ENCODE data around the gene FAHD2B. TPM values are rescaled to one million over a fixed set of nuclear protein-coding genes. Genes with fewer than 3 reads are reported as not detected.
"Not testable (repeated sequence)": the region's sequence is repeated elsewhere in the genome, so short reads cannot be mapped to it uniquely, and the experiment has no call there.

Gene FAHD2B
- polyA plus RNA-seq, 1 of the 3 experiments (the other 2 are of a cell fraction), result 13.3 TPM

- no peaks in the 10 kb centered on the region for H3K9me3 ChIP-seq
- no peak overlapping the region for H3K4me3 ChIP-seq (ENCODE audit: low read depth in 2 of 2, low read length in 1 of 2)
- 21% methylated on average over 1 of the region's 1 CpG for WGBS (ENCODE audit: low lambda C conversion rate)
- H3K27me3 ChIP-seq (ENCODE audit: insufficient read depth), result no peaks in the 10 kb centered on the region
- no peak overlapping the region for H3K9ac ChIP-seq
- no peaks in the 10 kb centered on the region for H3F3A ChIP-seq (replicated peaks; ENCODE audit: insufficient read depth)
- TF ChIP-seq NRF1 (IDR thresholded peaks at IDR 0.05; ENCODE audit: low read depth, low read length), result no peak
- H3K9me2 ChIP-seq, result no peaks in the 10 kb centered on the region
- no peak for DNase-seq
- POLR2A ChIA-PET, result no interaction called here
- peaks cover 0 to 6% of the 10 kb centered on the region in 2 experiments; a peak in 1 of 4 replicates for H3K4me1 ChIP-seq (ENCODE audit: control insufficient read depth in 1 of 2, insufficient read depth in 2 of 2, low read depth in 1 of 2, low read length in 1 of 2)
- H3K36me3 ChIP-seq (replicated peaks in 1 of 2; ENCODE audit: control insufficient read depth in 1 of 2, insufficient read depth in 2 of 2, low read length in 1 of 2), result no peaks in the 10 kb centered on the region
- H3K27ac ChIP-seq (ENCODE audit: low read depth in 2 of 2, low read length in 1 of 2), result no peak overlapping the region; a peak in 1 of 4 replicates
- H3K4me2 ChIP-seq, result no peak overlapping the region
- CTCF ChIA-PET, result no interaction called here
- H2AFZ ChIP-seq (ENCODE audit: low read depth), result no peak overlapping the region
- H4K20me1 ChIP-seq (ENCODE audit: insufficient read depth), result no peaks in the 10 kb centered on the region
- H3K79me2 ChIP-seq (ENCODE audit: insufficient read depth), result no peaks in the 10 kb centered on the region
Measured at GRCh38 chr2:97068074-97068473, 26.6 kb downstream of the FAHD2B start.

DNA sequence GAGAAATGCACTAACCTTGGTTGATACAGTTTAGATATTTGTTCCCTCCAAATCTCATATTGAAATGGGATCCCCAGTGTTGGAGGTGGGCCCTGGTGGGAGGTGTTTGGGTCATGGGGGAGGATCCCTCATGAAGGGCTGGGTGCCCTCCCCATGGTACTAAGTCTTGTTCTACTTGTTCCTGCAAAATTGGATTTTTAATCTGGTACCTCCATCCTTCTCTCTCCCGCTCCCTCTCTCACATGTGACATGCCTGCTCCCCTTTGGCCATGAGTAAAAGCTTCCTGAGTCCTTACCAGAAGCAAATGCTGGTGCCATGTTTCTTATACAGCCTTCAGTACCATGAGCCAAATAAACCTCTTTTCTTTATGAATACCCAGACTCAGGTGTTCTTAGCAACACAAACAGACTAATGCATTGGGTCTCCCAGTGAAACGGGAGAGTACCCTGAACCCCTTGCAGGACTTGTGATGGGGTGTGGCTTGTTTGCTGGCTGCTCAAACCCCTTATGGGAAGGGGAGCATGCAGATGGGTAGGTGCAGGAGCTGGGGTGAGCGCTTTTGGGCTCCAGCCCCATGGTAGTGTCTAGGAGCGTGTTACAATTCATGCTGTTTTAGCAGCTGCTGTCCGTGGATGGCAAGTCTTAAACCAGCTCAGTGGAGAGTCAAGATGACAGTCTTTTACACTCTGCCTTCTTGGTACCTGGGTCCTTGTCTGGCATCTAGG, 27.2 kb downstream of the FAHD2B start:
- WGBS (ENCODE audit: low lambda C conversion rate), result 16% methylated on average over 5 of the region's 5 CpGs
- ChIA-PET CTCF (no interaction called here), POLR2A (no interaction called here)
- H3K4me2 ChIP-seq, result no peak overlapping the region
- H3K27ac ChIP-seq (ENCODE audit: low read depth in 2 of 2, low read length in 1 of 2), result no peak overlapping the region
- DNase-seq, result no peak
- no peaks in the 10 kb centered on the region for H4K20me1 ChIP-seq (ENCODE audit: insufficient read depth)
- TF ChIP-seq PBX3 (IDR thresholded peaks at IDR 0.05) (no peak), ELF1 (IDR thresholded peaks at IDR 0.05) (no peak), RCOR1 (IDR thresholded peaks at IDR 0.05; ENCODE audit: low read length) (no peak), RXRA (IDR thresholded peaks at IDR 0.05; ENCODE audit: borderline replicate concordance, low read depth) (no peak), MEF2A (IDR thresholded peaks at IDR 0.05; ENCODE audit: borderline replicate concordance, low read depth) (no peak), EZH2phosphoT487 (IDR thresholded peaks at IDR 0.05; ENCODE audit: borderline replicate concordance, low read depth) (no peak), CHD2 (IDR thresholded peaks at IDR 0.05; ENCODE audit: low read length, partially characterized antibody) (no peak), POLR2AphosphoS5 (IDR thresholded peaks at IDR 0.05; ENCODE audit: low read depth, low read length) (no peak), EP300 (IDR thresholded peaks at IDR 0.05; ENCODE audit: borderline replicate concordance in 1 of 2, low read depth in 1 of 2, low read length in 1 of 2) (no peak), GABPA (IDR thresholded peaks at IDR 0.05; ENCODE audit: low read depth) (no peak), NFIC (IDR thresholded peaks at IDR 0.05; ENCODE audit: borderline replicate concordance) (no peak), GATA2 (CRISPR knock-in tag; IDR thresholded peaks at IDR 0.05) (no peak), SIN3A (IDR thresholded peaks at IDR 0.05; ENCODE audit: borderline replicate concordance, low read depth, low read length) (no peak), FOXM1 (IDR thresholded peaks at IDR 0.05; ENCODE audit: low read depth) (no peak)
- TF ChIP-seq, protein P1, sequence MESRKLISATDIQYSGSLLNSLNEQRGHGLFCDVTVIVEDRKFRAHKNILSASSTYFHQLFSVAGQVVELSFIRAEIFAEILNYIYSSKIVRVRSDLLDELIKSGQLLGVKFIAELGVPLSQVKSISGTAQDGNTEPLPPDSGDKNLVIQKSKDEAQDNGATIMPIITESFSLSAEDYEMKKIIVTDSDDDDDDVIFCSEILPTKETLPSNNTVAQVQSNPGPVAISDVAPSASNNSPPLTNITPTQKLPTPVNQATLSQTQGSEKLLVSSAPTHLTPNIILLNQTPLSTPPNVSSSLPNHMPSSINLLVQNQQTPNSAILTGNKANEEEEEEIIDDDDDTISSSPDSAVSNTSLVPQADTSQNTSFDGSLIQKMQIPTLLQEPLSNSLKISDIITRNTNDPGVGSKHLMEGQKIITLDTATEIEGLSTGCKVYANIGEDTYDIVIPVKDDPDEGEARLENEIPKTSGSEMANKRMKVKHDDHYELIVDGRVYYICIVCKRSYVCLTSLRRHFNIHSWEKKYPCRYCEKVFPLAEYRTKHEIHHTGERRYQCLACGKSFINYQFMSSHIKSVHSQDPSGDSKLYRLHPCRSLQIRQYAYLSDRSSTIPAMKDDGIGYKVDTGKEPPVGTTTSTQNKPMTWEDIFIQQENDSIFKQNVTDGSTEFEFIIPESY (IDR thresholded peaks at IDR 0.05; ENCODE audit: borderline replicate concordance, low read depth), result no peak
- TF ChIP-seq, protein P2, sequence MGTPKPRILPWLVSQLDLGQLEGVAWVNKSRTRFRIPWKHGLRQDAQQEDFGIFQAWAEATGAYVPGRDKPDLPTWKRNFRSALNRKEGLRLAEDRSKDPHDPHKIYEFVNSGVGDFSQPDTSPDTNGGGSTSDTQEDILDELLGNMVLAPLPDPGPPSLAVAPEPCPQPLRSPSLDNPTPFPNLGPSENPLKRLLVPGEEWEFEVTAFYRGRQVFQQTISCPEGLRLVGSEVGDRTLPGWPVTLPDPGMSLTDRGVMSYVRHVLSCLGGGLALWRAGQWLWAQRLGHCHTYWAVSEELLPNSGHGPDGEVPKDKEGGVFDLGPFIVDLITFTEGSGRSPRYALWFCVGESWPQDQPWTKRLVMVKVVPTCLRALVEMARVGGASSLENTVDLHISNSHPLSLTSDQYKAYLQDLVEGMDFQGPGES (IDR thresholded peaks at IDR 0.05; ENCODE audit: low read depth, low read length), result no peak
- TF ChIP-seq, protein P3, sequence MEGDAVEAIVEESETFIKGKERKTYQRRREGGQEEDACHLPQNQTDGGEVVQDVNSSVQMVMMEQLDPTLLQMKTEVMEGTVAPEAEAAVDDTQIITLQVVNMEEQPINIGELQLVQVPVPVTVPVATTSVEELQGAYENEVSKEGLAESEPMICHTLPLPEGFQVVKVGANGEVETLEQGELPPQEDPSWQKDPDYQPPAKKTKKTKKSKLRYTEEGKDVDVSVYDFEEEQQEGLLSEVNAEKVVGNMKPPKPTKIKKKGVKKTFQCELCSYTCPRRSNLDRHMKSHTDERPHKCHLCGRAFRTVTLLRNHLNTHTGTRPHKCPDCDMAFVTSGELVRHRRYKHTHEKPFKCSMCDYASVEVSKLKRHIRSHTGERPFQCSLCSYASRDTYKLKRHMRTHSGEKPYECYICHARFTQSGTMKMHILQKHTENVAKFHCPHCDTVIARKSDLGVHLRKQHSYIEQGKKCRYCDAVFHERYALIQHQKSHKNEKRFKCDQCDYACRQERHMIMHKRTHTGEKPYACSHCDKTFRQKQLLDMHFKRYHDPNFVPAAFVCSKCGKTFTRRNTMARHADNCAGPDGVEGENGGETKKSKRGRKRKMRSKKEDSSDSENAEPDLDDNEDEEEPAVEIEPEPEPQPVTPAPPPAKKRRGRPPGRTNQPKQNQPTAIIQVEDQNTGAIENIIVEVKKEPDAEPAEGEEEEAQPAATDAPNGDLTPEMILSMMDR (IDR thresholded peaks at IDR 0.05), result no peak
- H3K79me2 ChIP-seq (ENCODE audit: insufficient read depth), result no peaks in the 10 kb centered on the region
- no peaks in the 10 kb centered on the region for H3K36me3 ChIP-seq (replicated peaks in 1 of 2; ENCODE audit: control insufficient read depth in 1 of 2, insufficient read depth in 2 of 2, low read length in 1 of 2)
- H3K27me3 ChIP-seq (ENCODE audit: insufficient read depth), result no peaks in the 10 kb centered on the region
- no peaks in the 10 kb centered on the region for H3K9me3 ChIP-seq
- H3K4me3 ChIP-seq (ENCODE audit: low read depth in 2 of 2, low read length in 1 of 2), result no peak overlapping the region
- H3K9me2 ChIP-seq, result no peaks in the 10 kb centered on the region
- peaks cover 0 to 6% of the 10 kb centered on the region in 2 experiments; a peak in 1 of 4 replicates for H3K4me1 ChIP-seq (ENCODE audit: control insufficient read depth in 1 of 2, insufficient read depth in 2 of 2, low read depth in 1 of 2, low read length in 1 of 2)
- H3F3A ChIP-seq (replicated peaks; ENCODE audit: insufficient read depth), result no peaks in the 10 kb centered on the region
- no peak overlapping the region for H3K9ac ChIP-seq
- no peak overlapping the region for H2AFZ ChIP-seq (ENCODE audit: low read depth)

DNA sequence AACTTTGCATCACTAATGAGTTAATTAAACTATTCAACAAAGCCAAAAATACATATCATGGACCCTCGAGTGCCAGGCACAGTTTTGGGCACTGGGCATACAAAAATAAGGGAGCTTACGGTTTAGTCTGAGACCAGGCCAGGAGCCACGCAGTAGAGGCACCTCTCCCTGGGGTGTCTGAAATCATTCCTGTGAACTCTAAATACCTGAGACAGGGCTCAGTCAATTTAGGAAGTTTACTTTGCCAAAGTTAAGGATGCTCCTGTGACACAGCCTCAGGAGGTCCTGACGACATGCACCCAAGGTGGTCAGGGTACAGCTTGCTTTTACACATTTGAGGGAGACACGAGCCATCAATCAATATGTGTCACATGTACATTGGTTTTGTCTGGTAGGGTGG, 28.7 kb downstream of the FAHD2B start:
- H3K27ac ChIP-seq (ENCODE audit: low read depth in 2 of 2, low read length in 1 of 2); H3K9me2 ChIP-seq; H3K9me3 ChIP-seq; H3K4me2 ChIP-seq; H3F3A ChIP-seq (replicated peaks; ENCODE audit: insufficient read depth); H3K4me1 ChIP-seq (ENCODE audit: control insufficient read depth in 1 of 2, insufficient read depth in 2 of 2, low read depth in 1 of 2, low read length in 1 of 2); CTCF ChIA-PET; H3K79me2 ChIP-seq (ENCODE audit: insufficient read depth); DNase-seq; H3K36me3 ChIP-seq (replicated peaks in 1 of 2; ENCODE audit: control insufficient read depth in 1 of 2, insufficient read depth in 2 of 2, low read length in 1 of 2); H3K4me3 ChIP-seq (ENCODE audit: low read depth in 2 of 2, low read length in 1 of 2); H2AFZ ChIP-seq (ENCODE audit: low read depth); H4K20me1 ChIP-seq (ENCODE audit: insufficient read depth); POLR2A ChIA-PET; H3K27me3 ChIP-seq (ENCODE audit: insufficient read depth); H3K9ac ChIP-seq: not testable (repeated sequence)
- WGBS (ENCODE audit: low lambda C conversion rate), result 32% methylated on average over 5 of the region's 5 CpGs
